ENCODE measurements around the gene DLG2.
A peak's percentile ranks its signal among the peaks of the same experiment; 100 is the strongest.
"Not testable (repeated sequence)": the region's sequence is repeated elsewhere in the genome, so short reads cannot be mapped to it uniquely, and the experiment has no call there.

The DLG2 gene

DNA sequence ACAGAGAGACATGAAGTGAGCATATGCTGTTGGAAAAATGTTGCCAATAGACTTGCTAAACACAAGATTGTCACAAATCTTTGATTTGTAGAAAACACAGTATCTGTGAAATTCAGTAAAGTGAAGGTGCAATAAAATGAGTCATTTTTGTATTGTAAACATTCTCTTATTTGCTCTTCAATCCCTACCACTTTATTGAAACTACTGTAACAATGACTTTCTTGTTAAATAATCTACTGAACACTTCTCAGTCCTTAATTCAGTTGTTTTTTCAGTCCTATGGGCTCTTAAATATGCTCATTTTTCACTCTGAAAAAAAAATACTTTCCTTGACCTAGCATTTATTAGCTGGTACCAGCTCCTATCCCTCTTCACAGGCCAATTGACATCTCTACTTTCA lies 531.9 kb downstream of the DLG2 start:
- DNase-seq = no peak

DNA sequence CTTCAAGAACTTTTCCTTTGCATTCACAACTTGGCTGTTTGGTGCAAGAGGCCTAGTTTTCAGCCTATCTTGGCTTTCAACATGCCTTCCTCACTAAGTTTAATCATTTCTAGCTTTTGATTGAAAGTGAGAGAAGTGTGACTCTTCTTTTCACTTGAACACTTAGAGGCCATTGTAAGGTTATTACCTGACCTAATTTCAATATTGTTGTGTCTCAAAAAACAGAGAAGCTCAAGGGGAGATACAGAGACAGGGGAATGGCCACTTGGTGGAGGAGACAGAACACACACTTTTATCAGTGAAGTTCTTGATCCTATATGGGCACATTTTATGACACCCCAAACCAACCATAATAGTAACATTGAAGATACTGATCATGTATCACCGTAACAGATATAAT lies 532.3 kb downstream of the DLG2 start:
- DNase-seq = no peak

- DNase-seq = no peak
Measured at GRCh38 chr11:85089654-85090053, 537.5 kb downstream of the DLG2 start.

GRCh38 chr11:85088286-85088685 lies 538.9 kb downstream of the DLG2 start:
- DNase-seq = no peak

DNA sequence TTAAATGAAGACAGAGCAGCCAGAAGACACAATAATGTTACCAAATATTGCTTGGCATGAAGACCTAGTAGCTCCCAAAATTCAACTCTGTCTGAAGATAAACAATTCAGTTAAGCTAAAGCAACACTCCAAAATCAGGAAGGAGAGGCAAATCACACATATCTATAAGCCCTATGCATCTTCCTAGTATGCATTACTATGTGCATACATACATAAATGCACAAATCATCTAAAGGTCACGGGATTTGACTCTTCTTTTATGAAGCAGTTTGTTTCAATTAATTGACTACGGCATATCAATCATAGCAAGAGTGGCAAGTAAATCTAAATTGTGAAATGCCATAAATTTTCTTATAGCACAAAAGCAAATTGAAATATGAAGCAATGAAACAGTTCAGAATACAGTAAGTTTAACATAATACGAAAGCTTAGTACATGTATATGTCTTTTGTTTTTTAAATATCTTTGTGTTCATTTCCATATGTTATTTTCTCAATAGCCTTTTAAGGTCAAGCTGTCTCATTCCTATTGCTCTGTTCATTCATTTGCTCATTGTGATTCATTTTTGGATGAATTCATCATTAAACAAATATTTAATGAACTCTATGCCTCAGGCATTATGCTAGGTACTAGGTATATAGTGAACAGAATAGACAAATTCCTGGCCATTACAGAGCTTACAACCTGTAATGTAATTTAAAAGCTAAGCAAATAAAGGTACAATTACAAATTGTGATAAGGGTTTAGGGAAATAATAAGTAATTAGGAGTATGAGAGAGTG lies 540.5 kb downstream of the DLG2 start:
- no peak for DNase-seq

GRCh38 chr11:85076535-85077330 lies 550.4 kb downstream of the DLG2 start:
- DNase-seq = peak; percentile 86

DNA sequence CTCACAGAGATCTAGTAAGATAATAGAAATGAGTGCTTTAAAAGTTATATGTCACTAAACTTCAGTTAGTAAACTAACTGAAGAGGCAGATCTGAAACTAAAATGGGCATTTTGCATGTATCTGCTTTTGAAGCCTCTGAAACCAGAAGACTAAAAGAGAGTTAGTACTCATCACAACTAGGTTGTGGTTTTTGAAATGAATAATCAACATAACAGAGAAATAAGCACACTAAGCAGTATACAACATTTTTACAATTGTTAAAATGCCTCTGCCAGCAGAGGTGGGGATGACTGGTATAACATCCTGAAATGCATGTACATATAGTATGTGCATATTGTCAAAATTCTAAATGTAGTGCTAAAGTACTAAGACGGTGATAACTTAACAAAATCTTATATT lies 564.5 kb downstream of the DLG2 start:
- no peak for DNase-seq

- no peak for DNase-seq
Measured at GRCh38 chr11:85052636-85053035, 574.5 kb downstream of the DLG2 start.

GRCh38 chr11:85048801-85049200 lies 578.3 kb downstream of the DLG2 start:
- DNase-seq = no peak

DNA sequence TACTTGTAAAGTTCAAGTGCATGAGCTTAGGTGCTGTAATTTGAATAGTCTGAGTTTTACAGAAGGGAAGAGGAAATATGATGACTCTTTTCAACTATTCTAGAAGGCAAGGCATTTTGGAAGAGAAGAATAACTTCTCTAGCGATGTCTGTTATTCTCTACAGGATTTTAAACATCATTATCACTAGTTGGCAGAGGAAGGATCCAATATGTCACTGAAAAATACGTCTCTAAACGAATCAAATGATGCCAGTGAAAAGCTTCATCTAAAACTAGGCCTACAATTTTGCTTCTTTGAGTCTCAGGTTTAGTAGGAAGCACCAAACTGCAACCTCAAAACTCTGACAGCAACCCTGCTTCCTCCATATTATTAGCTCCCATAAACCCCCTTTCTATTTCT lies 581.4 kb downstream of the DLG2 start:
- no peak for DNase-seq

DNA sequence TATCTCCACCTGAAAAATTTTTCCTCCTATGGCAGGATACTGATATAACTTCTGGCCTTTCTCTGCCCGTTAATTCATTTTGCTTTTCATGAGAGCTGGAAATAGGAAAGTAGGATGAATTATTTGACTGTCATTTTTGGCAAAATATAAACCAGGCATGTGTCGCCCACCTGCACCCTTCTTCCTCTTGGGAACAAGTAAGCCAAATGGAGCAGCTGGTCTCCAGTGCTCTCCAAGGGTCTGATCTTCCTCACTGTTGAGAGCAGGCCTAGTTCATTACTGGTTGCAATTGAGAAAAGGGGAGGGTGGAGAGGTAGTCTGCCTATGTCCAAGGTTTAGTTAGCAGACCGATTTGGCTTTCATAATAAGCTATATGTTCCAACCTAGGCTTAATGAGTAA lies 582.2 kb downstream of the DLG2 start:
- no peak for DNase-seq

GRCh38 chr11:85042361-85042760 lies 584.8 kb downstream of the DLG2 start:
- DNase-seq = no peak

DNA sequence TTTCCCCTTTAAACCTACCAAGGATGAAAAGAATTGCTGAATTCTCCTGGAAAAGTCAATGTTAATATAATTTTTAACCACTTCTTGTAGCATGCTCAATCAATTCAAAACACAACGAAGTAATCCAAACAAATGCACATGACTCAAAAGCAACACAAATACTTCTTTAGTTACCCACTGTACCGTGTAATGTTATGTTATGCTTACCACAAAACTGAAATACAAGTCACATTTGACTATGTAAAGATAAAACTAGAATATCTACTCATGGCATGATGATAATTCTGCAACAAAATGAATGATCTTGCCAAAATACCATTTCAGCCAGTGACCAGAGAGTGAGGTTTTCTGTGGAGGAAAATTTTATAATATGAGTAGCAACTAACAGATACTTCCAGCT lies 587.0 kb downstream of the DLG2 start:
- DNase-seq = no peak

DNA sequence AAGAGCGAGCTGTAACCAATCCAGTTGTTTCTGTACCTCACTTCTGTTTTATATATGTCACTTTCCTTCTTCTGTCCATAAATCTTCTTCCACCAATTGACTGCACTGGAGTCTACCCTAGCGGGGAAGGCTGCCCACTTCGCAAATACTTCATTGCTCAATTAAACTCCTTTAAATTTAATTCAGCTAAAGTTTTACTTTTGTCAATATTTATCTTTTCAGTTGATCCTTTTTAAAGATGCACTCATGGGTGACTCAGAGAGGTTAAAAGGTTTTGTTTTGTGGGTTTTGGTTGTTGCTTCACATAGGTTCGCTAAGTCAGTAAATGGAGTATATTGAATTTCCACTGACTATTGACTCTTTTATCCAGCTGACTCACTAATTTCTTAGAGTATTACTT lies 597.2 kb downstream of the DLG2 start:
- no peak for DNase-seq

DNA sequence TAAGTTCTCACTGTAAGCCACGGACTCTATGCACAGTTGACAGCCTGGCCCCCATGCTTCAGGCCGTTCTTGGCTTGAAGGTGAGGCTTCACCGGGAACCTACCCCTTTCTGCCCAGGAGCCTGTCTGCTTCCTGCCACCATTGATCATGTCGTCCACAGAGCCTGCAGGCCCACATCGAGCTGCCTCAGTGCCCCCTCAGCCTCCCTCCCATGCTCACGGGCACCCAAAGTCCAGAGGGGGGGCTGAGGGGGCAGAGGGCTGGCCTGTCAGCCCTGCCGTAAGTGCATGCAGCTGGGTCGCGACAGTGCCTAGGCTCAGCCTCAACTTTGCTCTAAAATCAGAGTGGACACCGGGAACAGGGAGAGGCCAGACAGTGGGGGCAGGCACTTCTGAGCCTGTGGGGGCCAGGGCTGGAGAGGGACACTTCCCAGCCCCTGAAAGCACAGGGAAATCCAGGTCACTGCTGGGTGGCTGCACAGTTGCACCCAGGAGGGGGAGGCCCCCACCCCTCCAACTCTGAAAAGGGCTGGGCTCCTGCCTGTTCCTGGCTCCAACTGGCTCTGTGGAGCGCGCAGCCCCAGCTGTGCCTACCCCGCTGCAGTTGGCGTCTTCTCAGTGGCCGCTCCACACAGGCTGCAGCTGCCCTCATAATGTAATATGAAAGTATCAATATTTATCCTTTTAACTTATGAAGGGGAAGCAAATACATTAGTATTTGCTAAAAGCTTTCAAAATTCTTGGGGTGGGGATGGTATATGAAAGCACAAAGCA lies 598.6 kb downstream of the DLG2 start:
- DNase-seq = no peak

DNA sequence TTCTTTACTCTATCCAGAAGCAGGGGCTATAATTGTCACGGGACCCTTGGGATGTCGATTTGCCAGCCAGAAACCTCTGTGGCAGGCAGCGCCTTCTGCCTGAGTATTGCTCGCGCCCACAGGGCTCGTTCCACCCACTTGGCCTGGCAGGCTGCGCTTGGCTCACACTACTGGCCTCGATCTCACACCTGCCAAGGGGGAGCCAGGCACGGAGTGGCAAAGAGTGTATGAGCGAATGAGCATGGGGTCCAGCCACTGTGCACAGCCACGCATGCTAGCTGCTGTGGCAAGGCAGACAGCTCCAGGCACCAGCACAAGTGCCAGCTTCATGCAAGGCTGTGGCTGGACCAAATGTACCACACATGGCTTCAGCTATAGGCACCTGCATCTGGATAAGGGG lies 599.8 kb downstream of the DLG2 start:
- no peak for DNase-seq

DNA sequence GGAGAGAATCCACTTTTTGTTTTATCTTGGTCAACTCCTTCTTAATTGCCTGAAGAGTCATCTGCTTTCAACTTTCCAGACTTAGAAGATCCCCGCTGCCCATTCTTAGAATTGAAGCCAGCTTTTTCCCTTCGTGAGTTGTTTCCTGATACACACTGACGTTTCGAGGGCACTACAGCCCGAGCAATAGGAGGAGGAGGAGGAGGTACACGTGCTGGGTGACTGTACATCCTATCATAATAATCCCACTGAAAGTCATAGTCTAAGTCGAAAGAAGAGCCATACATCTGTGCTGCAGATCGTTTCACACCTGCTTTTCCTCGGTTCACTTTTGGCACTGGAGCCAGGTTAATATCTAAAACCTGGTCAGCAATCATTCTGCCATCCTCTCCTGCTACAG lies 606.1 kb downstream of the DLG2 start:
- no peak for DNase-seq

GRCh38 chr11:84993386-84993785 lies 633.8 kb downstream of the DLG2 start:
- DNase-seq = peak; percentile 51

DNA sequence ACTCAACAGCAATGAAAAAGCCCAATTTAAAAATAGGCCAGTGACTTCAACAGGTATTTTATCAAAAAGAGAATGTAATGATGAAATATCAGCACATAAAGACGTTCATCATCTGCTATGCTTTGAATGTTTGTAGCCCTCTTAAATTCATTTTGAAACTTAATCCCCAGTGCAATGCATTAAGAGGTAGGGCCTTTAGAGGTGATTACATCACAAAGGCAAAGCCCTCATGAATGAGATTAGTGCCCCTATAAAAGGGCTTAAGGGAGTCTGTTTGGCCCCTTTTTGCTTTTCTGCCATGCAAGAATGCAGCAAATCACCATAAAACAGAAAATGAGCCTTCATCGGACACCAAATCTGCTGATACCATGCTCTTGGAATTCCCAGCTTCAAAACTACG lies 637.0 kb downstream of the DLG2 start:
- DNase-seq = no peak

- DNase-seq = not testable (repeated sequence)
Measured at GRCh38 chr11:84987686-84988187, 639.4 kb downstream of the DLG2 start.

GRCh38 chr11:84981301-84981700 lies 645.8 kb downstream of the DLG2 start:
- no peak for DNase-seq

DNA sequence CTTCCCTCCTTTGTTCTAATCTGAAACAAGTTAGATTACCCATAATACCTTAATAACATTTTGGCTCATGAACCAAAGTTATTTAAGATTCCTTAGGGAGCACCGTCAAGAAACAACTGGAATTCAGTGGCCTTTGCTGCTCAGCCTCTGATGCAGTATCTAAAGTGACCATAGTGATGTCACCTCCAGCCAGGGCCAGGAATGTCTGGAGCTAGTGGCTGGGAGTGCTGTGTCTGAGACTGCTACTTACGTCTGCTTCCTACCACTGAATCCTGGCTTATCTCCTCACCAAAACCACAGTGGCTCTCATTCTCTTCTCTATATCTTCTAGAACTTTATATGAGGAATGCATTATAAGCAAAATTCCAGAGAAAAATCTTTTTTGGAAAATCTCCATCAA lies 658.0 kb downstream of the DLG2 start:
- peak; percentile 93 for DNase-seq

DNA sequence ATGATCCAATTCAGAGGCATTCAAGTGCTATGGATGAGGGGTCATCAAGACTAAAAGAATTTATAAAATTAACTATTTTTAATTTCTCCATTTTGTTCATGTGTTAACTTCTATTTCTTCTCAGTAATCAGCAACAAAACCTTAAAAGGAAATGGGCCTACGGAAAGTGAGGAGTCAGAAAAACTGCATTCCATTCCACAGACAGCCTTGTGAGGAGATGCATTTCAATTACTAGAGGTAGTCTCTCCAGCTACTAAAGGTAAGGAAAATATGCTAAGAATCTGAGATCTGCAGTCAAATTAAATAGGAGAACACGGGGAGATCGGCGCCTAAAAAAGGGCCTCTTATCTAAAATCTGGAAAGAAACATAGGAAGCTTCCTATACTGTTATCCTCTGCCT lies 661.7 kb downstream of the DLG2 start:
- peak; percentile 58 for DNase-seq

DNA sequence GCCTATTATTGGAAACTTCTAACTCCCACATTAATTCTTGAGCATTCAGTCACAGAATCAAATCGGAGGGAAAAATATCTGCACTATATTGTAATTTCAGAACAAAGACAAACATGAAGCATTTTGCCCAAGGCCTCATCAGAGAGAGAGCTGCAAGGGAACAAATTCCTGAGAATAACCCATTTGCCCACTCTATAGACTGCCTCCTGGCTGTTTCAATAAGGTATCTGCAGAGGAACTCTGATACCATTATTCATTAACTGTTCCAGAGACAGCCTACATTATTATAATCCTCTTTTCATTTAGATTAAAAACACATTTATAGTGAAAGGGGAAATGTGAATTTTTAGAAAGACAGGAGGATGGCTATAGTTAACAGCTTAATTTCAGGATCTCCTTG lies 663.9 kb downstream of the DLG2 start:
- DNase-seq = no peak

All from islet precursor cell (in vitro differentiated cells).